Measurements from ENCODE around the gene RGS18.
"Not testable (repeated sequence)": the region's sequence is repeated elsewhere in the genome, so short reads cannot be mapped to it uniquely, and the experiment has no call there.

The RGS18 gene, protein sequence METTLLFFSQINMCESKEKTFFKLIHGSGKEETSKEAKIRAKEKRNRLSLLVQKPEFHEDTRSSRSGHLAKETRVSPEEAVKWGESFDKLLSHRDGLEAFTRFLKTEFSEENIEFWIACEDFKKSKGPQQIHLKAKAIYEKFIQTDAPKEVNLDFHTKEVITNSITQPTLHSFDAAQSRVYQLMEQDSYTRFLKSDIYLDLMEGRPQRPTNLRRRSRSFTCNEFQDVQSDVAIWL

DNA sequence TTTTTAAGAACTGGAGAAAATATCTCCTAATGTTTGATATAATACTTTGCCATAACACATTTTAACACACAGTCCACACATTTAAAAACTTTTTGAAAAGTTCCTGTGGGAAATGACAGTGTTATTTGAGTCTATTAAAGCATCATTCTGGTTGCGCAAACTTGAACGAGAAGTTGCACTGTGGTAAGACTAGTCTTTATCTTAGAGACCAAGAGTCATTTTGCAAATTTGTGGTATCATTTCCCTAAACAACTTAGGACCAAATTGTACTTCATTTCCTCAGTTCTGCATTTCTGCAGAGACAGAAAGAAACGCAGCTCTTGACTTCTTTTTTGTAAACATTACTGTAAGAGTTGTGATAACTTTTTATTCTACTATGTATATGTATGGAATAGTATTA, at the start of gene RGS18:
TSS of gene RGS18 (plus strand) at position 282 of the 400 bp plus-strand sequence. CDS start 176 bp downstream, outside the sequence.
- Histone ChIP-seq H3K4me1 (ENCODE audit: control insufficient read depth, insufficient read depth, low read length, unreplicated experiment) (peaks cover 11% of the 10 kb centered on the region), H3K27ac (ENCODE audit: low read depth, low read length) (no peak within 1 kb of the TSS), H3K27me3 (ENCODE audit: insufficient read depth, low read length) (no peaks in the 10 kb centered on the region), H3K79me2 (ENCODE audit: control insufficient read depth, insufficient read depth, low read length, unreplicated experiment) (no peaks in the 10 kb centered on the region), H3K4me3 (ENCODE audit: low read depth, low read length) (no peak within 1 kb of the TSS), H3K36me3 (ENCODE audit: insufficient read depth, low read length) (no peaks in the 10 kb centered on the region), H2AFZ (ENCODE audit: low read length, unreplicated experiment) (no peak within 1 kb of the TSS)

DNA sequence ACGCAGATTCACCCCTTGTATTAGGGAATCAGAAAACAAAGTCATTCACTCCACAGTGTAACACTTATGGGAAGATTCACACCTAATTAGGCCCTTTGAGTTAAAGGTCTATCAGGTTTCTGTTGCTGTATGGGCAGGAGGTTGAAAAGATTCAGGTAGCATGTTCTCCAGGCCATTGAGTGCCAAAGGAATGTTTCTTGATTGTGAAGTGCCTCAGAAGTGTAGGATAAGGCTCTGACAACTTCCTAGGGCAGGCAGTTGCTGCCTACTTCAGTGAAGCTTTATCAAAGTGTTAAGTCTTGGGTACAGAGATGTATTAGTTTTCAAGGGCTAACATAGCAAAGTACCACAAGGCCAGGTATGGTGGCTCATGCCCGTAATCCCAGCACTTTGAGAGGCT, 48.7 kb upstream of the RGS18 start:
- Histone ChIP-seq H3K27ac (ENCODE audit: low read depth, low read length) (no peak overlapping the region), H3K4me1 (ENCODE audit: control insufficient read depth, insufficient read depth, low read length, unreplicated experiment) (peaks cover 8% of the 10 kb centered on the region), H3K79me2 (ENCODE audit: control insufficient read depth, insufficient read depth, low read length, unreplicated experiment) (no peaks in the 10 kb centered on the region), H3K4me3 (ENCODE audit: low read depth, low read length) (no peak overlapping the region), H3K36me3 (ENCODE audit: insufficient read depth, low read length) (no peaks in the 10 kb centered on the region), H3K27me3 (ENCODE audit: insufficient read depth, low read length) (no peaks in the 10 kb centered on the region), H2AFZ (ENCODE audit: low read length, unreplicated experiment) (no peak overlapping the region)

DNA sequence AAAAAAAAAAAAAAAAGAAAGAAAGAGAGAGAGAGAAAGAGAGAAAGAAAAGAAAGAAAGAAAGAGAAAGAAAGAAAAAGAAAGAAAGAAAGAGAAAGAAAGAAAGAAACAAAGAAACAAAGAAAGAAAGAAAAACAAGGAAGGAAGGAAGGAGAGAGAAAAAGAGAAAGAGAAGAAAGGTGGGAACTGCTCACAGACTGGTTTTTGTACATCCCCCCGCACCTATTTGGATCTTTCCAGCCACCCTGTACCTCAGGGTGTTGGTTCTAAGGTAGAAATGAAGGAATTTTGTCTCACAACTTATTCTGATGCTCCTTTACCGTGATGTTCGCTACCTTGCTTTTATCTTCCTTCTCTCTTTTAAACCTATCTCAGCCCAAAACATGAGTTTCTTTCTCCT, 43.3 kb upstream of the RGS18 start:
- H2AFZ ChIP-seq (ENCODE audit: low read length, unreplicated experiment), result no peak overlapping the region
- no peaks in the 10 kb centered on the region for H3K79me2 ChIP-seq (ENCODE audit: control insufficient read depth, insufficient read depth, low read length, unreplicated experiment)

DNA sequence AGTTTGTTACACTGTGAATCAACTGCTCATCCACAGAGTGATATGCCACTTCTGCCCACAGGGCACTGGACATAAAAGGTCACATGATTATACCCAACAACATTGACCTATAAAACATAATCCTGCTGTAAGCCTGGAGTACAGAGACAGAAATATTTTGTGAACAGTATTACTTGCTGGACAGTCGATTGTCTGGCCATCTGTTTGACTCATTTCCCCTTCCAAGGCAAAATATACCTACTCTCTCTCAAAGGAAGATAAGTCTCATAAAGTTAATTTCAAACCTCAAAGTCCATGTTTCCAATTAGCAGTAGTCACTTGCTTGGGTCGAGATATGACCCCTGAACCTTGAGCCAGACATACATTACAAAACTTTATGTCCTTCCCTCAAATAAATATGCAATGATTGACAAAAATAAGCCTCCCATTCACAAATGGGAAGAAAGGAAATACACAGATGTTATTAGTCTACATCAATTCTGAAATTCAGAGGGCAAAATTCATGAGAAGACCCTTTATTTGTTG, 39.3 kb upstream of the RGS18 start:
- Histone ChIP-seq H3K4me3 (ENCODE audit: low read depth, low read length) (no peak overlapping the region), H3K36me3 (ENCODE audit: insufficient read depth, low read length) (no peaks in the 10 kb centered on the region), H3K79me2 (ENCODE audit: control insufficient read depth, insufficient read depth, low read length, unreplicated experiment) (no peaks in the 10 kb centered on the region), H2AFZ (ENCODE audit: low read length, unreplicated experiment) (no peak overlapping the region), H3K27ac (ENCODE audit: low read depth, low read length) (no peak overlapping the region), H3K4me1 (ENCODE audit: control insufficient read depth, insufficient read depth, low read length, unreplicated experiment) (no peaks in the 10 kb centered on the region), H3K27me3 (ENCODE audit: insufficient read depth, low read length) (no peaks in the 10 kb centered on the region)

More for the DNA sequence above, 43.3 kb upstream of the RGS18 start:
- H3K27ac ChIP-seq (ENCODE audit: low read depth, low read length), result no peak overlapping the region
- H3K4me3 ChIP-seq (ENCODE audit: low read depth, low read length), result no peak overlapping the region
- no peaks in the 10 kb centered on the region for H3K4me1 ChIP-seq (ENCODE audit: control insufficient read depth, insufficient read depth, low read length, unreplicated experiment)
- H3K27me3 ChIP-seq (ENCODE audit: insufficient read depth, low read length), result no peaks in the 10 kb centered on the region
- no peaks in the 10 kb centered on the region for H3K36me3 ChIP-seq (ENCODE audit: insufficient read depth, low read length)

DNA sequence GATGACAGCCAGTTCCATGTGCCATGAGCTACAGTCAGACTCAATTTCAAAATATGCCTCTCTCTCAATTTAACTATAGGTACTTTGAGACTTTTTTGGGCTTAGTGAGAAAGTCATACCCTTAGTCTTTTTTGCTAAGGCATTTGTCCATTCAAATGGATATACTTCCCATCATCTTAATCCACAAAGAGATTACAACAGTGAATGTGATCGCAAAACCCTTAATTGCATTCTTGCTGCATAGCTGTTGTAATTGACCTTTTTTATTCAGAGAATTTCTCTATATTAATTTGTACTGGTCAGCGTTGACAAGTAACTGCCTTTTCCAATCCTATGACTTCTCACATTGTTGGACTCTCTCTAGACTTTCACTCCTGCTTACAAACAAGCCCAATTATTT, 38.6 kb upstream of the RGS18 start:
- Histone ChIP-seq H3K4me3 (ENCODE audit: low read depth, low read length) (no peak overlapping the region), H2AFZ (ENCODE audit: low read length, unreplicated experiment) (no peak overlapping the region), H3K27ac (ENCODE audit: low read depth, low read length) (no peak overlapping the region)

DNA sequence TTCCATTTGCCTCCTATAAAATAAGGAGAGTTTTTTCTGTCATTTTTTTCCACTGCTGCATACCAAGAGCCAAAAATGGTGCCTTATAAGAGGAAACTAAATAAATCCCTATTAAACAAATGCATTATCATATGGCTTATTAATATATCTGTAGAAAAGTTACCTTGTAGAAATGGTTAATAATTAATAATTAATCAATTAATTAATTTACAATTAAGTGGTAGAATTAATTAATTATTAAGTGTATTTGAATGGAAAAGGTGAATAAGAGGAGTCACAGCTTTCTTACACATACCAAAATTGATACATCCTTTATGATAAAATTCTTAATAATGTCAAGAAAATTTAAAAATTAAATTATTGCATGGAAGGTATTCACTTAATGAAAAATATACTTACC, 35.6 kb upstream of the RGS18 start:
- no peak overlapping the region for H3K4me3 ChIP-seq (ENCODE audit: low read depth, low read length)
- no peaks in the 10 kb centered on the region for H3K36me3 ChIP-seq (ENCODE audit: insufficient read depth, low read length)
- H3K27me3 ChIP-seq (ENCODE audit: insufficient read depth, low read length), result no peaks in the 10 kb centered on the region
- H2AFZ ChIP-seq (ENCODE audit: low read length, unreplicated experiment), result no peak overlapping the region
- no peak overlapping the region for H3K27ac ChIP-seq (ENCODE audit: low read depth, low read length)
- H3K79me2 ChIP-seq (ENCODE audit: control insufficient read depth, insufficient read depth, low read length, unreplicated experiment), result no peaks in the 10 kb centered on the region
- no peaks in the 10 kb centered on the region for H3K4me1 ChIP-seq (ENCODE audit: control insufficient read depth, insufficient read depth, low read length, unreplicated experiment)

More for the DNA sequence above, 38.6 kb upstream of the RGS18 start:
- Histone ChIP-seq H3K36me3 (ENCODE audit: insufficient read depth, low read length) (no peaks in the 10 kb centered on the region), H3K4me1 (ENCODE audit: control insufficient read depth, insufficient read depth, low read length, unreplicated experiment) (no peaks in the 10 kb centered on the region), H3K27me3 (ENCODE audit: insufficient read depth, low read length) (no peaks in the 10 kb centered on the region), H3K79me2 (ENCODE audit: control insufficient read depth, insufficient read depth, low read length, unreplicated experiment) (no peaks in the 10 kb centered on the region)

DNA sequence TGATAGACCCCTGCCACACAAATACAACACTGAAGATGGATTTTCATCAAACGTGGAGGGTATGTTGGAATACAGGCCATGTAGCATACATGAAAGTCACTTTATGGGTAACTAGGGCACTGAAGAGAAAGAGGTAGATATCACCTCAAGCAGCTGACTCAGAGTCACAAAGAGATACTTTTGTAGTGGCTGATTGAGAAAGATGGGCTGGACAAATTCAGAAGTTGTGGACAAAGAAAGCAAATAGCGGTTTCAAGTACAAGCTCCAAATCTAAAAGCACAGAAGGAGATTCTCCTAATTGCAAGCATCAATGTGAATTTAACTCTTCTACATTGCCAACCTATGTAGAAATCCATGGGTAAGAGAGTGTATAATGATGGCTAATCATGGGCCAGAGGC, 35.0 kb upstream of the RGS18 start:
- Histone ChIP-seq H3K27me3 (ENCODE audit: insufficient read depth, low read length) (no peaks in the 10 kb centered on the region), H3K79me2 (ENCODE audit: control insufficient read depth, insufficient read depth, low read length, unreplicated experiment) (no peaks in the 10 kb centered on the region), H3K36me3 (ENCODE audit: insufficient read depth, low read length) (no peaks in the 10 kb centered on the region), H3K4me3 (ENCODE audit: low read depth, low read length) (no peak overlapping the region), H2AFZ (ENCODE audit: low read length, unreplicated experiment) (no peak overlapping the region), H3K4me1 (ENCODE audit: control insufficient read depth, insufficient read depth, low read length, unreplicated experiment) (no peaks in the 10 kb centered on the region), H3K27ac (ENCODE audit: low read depth, low read length) (no peak overlapping the region)

DNA sequence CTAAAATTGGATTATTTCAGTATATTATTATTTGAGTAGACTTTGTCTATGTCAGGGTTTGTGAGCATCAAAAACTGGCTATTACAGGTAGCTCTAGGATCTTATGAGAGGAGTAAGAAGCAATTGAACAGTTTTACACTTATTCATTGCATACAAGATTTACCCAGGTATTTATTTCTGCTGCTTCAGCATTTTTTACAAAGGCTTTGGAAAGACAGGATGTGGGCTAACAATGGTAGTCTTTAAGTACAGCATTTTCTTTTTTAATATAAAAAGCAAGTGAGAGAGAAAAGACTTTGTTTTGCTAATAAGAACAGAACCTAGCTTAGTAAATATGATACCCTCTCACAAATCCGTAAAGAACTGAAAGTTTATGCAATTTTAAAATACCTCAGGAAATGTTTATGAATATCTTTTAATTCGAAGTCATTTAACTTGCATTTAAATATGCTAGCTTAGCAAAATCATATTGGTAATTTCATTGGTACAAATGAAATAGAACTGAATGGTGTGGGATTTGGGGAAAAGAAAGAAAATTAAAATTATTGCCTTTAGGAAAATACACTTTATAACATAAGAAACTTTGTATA, 32.1 kb upstream of the RGS18 start:
- Histone ChIP-seq H3K27ac (ENCODE audit: low read depth, low read length) (no peak overlapping the region), H2AFZ (ENCODE audit: low read length, unreplicated experiment) (no peak overlapping the region), H3K4me3 (ENCODE audit: low read depth, low read length) (no peak overlapping the region)

DNA sequence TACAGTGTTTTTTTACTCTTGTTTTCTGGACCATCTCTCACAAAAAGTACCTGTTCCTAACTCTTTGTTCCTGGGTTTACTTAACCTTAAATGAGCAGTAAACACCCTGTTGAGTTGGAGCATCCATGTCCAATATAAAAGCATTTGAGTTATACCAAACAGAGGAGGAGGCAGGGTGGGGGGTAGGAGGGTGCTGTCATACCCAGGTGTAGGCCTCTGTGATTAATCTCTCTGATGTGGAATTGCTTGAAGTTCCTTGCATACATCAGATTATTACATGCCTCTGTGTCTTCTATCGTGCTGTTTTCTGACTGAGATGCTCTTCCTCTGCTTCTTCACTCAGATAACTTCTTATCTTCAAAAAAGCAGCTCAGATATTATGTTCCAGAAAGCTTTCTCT, 28.1 kb upstream of the RGS18 start:
- Histone ChIP-seq H3K79me2 (ENCODE audit: control insufficient read depth, insufficient read depth, low read length, unreplicated experiment) (no peaks in the 10 kb centered on the region), H3K4me3 (ENCODE audit: low read depth, low read length) (no peak overlapping the region), H3K27ac (ENCODE audit: low read depth, low read length) (no peak overlapping the region), H2AFZ (ENCODE audit: low read length, unreplicated experiment) (no peak overlapping the region), H3K36me3 (ENCODE audit: insufficient read depth, low read length) (0 out of 2 replicates have a peak, but pooled peaks cover 4% of the 10 kb centered on the region), H3K4me1 (ENCODE audit: control insufficient read depth, insufficient read depth, low read length, unreplicated experiment) (peaks cover 4% of the 10 kb centered on the region), H3K27me3 (ENCODE audit: insufficient read depth, low read length) (no peaks in the 10 kb centered on the region)

More for the DNA sequence above, 32.1 kb upstream of the RGS18 start:
- H3K36me3 ChIP-seq (ENCODE audit: insufficient read depth, low read length), result no peaks in the 10 kb centered on the region
- no peaks in the 10 kb centered on the region for H3K79me2 ChIP-seq (ENCODE audit: control insufficient read depth, insufficient read depth, low read length, unreplicated experiment)
- no peaks in the 10 kb centered on the region for H3K27me3 ChIP-seq (ENCODE audit: insufficient read depth, low read length)
- no peaks in the 10 kb centered on the region for H3K4me1 ChIP-seq (ENCODE audit: control insufficient read depth, insufficient read depth, low read length, unreplicated experiment)

DNA sequence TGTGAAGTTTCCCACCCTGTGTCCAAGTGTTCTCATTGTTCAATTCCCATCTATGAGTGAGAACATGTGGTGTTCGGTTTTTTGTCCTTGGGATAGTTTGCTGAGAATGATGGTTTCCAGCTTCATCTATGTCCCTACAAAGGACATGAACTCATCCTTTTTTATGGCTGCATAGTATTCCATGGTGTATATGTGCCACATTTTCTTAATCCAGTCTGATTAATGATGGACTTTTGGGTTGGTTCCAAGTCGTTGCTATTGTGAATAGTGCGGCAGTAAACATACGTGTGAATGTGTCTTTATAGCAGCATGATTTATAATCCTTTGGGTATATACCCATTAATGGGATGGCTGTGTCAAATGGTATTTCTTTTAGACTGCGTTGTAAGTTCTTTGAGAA, 27.4 kb upstream of the RGS18 start:
- not testable (repeated sequence) for H3K27me3 ChIP-seq (ENCODE audit: insufficient read depth, low read length); H2AFZ ChIP-seq (ENCODE audit: low read length, unreplicated experiment); H3K27ac ChIP-seq (ENCODE audit: low read depth, low read length); H3K4me3 ChIP-seq (ENCODE audit: low read depth, low read length); H3K36me3 ChIP-seq (ENCODE audit: insufficient read depth, low read length); H3K4me1 ChIP-seq (ENCODE audit: control insufficient read depth, insufficient read depth, low read length, unreplicated experiment); H3K79me2 ChIP-seq (ENCODE audit: control insufficient read depth, insufficient read depth, low read length, unreplicated experiment)

DNA sequence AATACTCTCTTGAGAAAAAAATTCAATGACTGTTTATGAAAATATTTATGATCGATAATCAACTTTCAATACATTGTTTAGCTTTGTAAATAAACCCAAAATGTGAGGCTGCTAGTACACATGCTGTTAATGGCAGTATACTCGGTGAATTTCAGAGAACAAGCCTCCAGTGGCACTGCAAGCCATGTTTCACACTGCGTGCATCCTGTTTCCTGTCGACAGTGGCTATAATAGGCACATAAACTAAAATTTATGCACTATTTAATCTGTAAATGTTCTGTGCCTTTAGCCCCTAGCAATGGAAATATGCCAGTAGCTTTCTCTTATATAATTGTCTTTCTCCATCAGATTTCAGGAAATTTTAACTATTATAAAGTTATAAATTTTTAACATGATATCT, 26.3 kb upstream of the RGS18 start:
- Histone ChIP-seq H3K79me2 (ENCODE audit: control insufficient read depth, insufficient read depth, low read length, unreplicated experiment) (no peaks in the 10 kb centered on the region), H3K27me3 (ENCODE audit: insufficient read depth, low read length) (no peaks in the 10 kb centered on the region), H3K36me3 (ENCODE audit: insufficient read depth, low read length) (0 out of 2 replicates have a peak, but pooled peaks cover 4% of the 10 kb centered on the region), H2AFZ (ENCODE audit: low read length, unreplicated experiment) (peak overlapping the region; percentile 2), H3K4me1 (ENCODE audit: control insufficient read depth, insufficient read depth, low read length, unreplicated experiment) (peaks cover 4% of the 10 kb centered on the region), H3K27ac (ENCODE audit: low read depth, low read length) (no peak overlapping the region), H3K4me3 (ENCODE audit: low read depth, low read length) (no peak overlapping the region)
